Endothelial cell of umbilical vein (primary cell): ENCODE measurements around the gene PCYT1B. TPM values are rescaled to one million over a fixed set of nuclear protein-coding genes. Genes with fewer than 3 reads are reported as not detected.

Experiments
- BruUV-seq: library from RNA; stranded (reverse); fragments of 400-500 nt; replicated peaks from 2 replicates; lab custom pipeline; 2021; lab: Mats Ljungman, UMichigan
- CTCF ChIA-PET: fragments of 300-600, 350-600 bp; sonication (Branson Sonifier 250); formaldehyde crosslinking; loops from one replicate; lab custom pipeline; 2021; ENCODE audit warnings: antibody characterized with exemption, inconsistent platforms; lab: Charles Lee
- POLR2A ChIA-PET: fragments of 300-600, 350-600 bp; sonication (Branson Sonifier 250); formaldehyde crosslinking; loops from one replicate; lab custom pipeline; 2021; ENCODE audit warnings: antibody characterized with exemption, inconsistent platforms; lab: Charles Lee
- DNase-seq: peaks from one replicate; pipeline ENCODE4 v3.0.0-alpha.2; 2011; ENCODE audit warnings: low read depth, low spot score
- FAIRE-seq: peaks from 2 replicates; lab custom pipeline; 2011; peaks lifted over from hg19 to GRCh38; lab: Jason Lieb, UNC
- H2AFZ ChIP-seq: 2 replicates; pipeline ENCODE4 v1.6.0; 2012; ENCODE audit warnings: low read depth, low read length, control low read depth, inconsistent platforms
- H3K27ac ChIP-seq: 2 replicates; pipeline ENCODE4 v1.5.1; 2011; ENCODE audit warnings: low read depth, mild to moderate bottlenecking, control low read depth, low read length, moderate library complexity; ENCODE audit not compliant: insufficient read depth
- H3K27me3 ChIP-seq, 2 experiments: 2 replicates each; pipeline versions ENCODE4 v1.6.0 to v1.6.1; 2011; ENCODE audit warnings: low read length in 2 of 2, mixed read lengths in 1 of 2; ENCODE audit not compliant: control insufficient read depth in 2 of 2, insufficient read depth in 2 of 2
- H3K36me3 ChIP-seq, 2 experiments: 2 replicates in 1 of 2; 3 replicates in 1 of 2; pipeline ENCODE4 v1.5.1; 2011; ENCODE audit warnings: low read length in 2 of 2, mild to moderate bottlenecking in 1 of 2, moderate library complexity in 1 of 2; ENCODE audit not compliant: control insufficient read depth in 2 of 2, insufficient read depth in 2 of 2; ENCODE audit errors: extremely low read depth in 1 of 2
- H3K4me1 ChIP-seq: 3 replicates; pipeline ENCODE4 v1.5.1; 2011; ENCODE audit warnings: mild to moderate bottlenecking, low read length; ENCODE audit not compliant: control insufficient read depth, insufficient read depth; ENCODE audit errors: extremely low read depth
- H3K4me2 ChIP-seq: 2 replicates; pipeline ENCODE4 v1.6.1; 2011; ENCODE audit warnings: low read length, control low read depth, mixed read lengths; ENCODE audit not compliant: insufficient read depth
- H3K4me3 ChIP-seq, 3 experiments: fragments of 200-600 bp in 1 of 3; sonication (generic), shearing (Covaris generic) in 1 of 3; replicated peaks in 1 of 3; 2 replicates each; pipeline ENCODE4 v1.5.1; 2011 to 2016; ENCODE audit warnings: control low read depth in 3 of 3, low read length in 3 of 3, mild to moderate bottlenecking in 2 of 3, inconsistent platforms in 1 of 3, low read depth in 1 of 3, moderate library complexity in 1 of 3; ENCODE audit not compliant: insufficient read depth in 1 of 3
- H3K79me2 ChIP-seq: 2 replicates; pipeline ENCODE4 v1.6.0; 2012; ENCODE audit warnings: low read length, inconsistent platforms; ENCODE audit not compliant: control insufficient read depth, insufficient read depth
- H3K9ac ChIP-seq: replicated peaks from 2 replicates; pipeline ENCODE3; 2011; ENCODE audit warnings: low read length, control low read depth; ENCODE audit not compliant: insufficient read depth; ENCODE audit errors: extremely low read depth
- H3K9me1 ChIP-seq: replicated peaks from 3 replicates; pipeline ENCODE4 v1.6.0; 2011; ENCODE audit warnings: mild to moderate bottlenecking, low read length; ENCODE audit not compliant: control insufficient read depth, insufficient read depth; ENCODE audit errors: extremely low read depth
- H3K9me3 ChIP-seq: replicated peaks from 2 replicates; pipeline ENCODE4 v1.5.1; 2012; ENCODE audit warnings: low read length, inconsistent platforms; ENCODE audit not compliant: control insufficient read depth, insufficient read depth
- H4K20me1 ChIP-seq: replicated peaks from 2 replicates; pipeline ENCODE3; 2011; ENCODE audit warnings: mild to moderate bottlenecking, low read length; ENCODE audit not compliant: control insufficient read depth, insufficient read depth; ENCODE audit errors: extremely low read depth
- EZH2 ChIP-seq: IDR thresholded peaks from 2 replicates; pipeline ENCODE4 v1.6.1; 2012; ENCODE audit warnings: borderline replicate concordance, low read depth, mild to moderate bottlenecking, moderate library complexity, low read length, inconsistent platforms; ENCODE audit not compliant: severe bottlenecking
- FOS ChIP-seq: IDR thresholded peaks from 2 replicates; pipeline ENCODE4 v1.6.1; 2011; ENCODE audit warnings: mild to moderate bottlenecking, low read length, moderate library complexity, borderline replicate concordance; ENCODE audit not compliant: insufficient read depth
- GATA2 ChIP-seq: IDR thresholded peaks from 2 replicates; pipeline ENCODE4 v1.7.0; 2011; ENCODE audit warnings: low read depth, mild to moderate bottlenecking, moderate library complexity, mixed read lengths, low read length; ENCODE audit not compliant: insufficient read length, insufficient read depth
- JUN ChIP-seq: IDR thresholded peaks from 2 replicates; pipeline ENCODE4 v1.6.1; 2011; ENCODE audit warnings: borderline replicate concordance, low read depth; ENCODE audit not compliant: insufficient read length, insufficient read depth
- MAX ChIP-seq: IDR thresholded peaks from 2 replicates; pipeline ENCODE4 v1.6.1; 2011; ENCODE audit not compliant: insufficient read depth, insufficient read length
- MYC ChIP-seq: IDR thresholded peaks from one replicate; pipeline ENCODE4 v1.6.1; 2011; ENCODE audit warnings: mild to moderate bottlenecking, low read depth, low read length
- POLR2A ChIP-seq: IDR thresholded peaks from 2 replicates; pipeline ENCODE4 v1.6.1; 2012; ENCODE audit warnings: low read depth, mild to moderate bottlenecking, control low read depth, low read length
- POLR2AphosphoS5 ChIP-seq: IDR thresholded peaks from 2 replicates; pipeline ENCODE4 v1.6.1; 2012; ENCODE audit warnings: low read depth, mild to moderate bottlenecking, control low read depth, low read length, moderate library complexity; ENCODE audit not compliant: insufficient read depth
- dilution Hi-C: fragments of 300-500 bp; cut with MboI; formaldehyde crosslinking; loops from one replicate; pipeline ENCODE4 v1.15.0; 2019; ENCODE audit warnings: low sequenced_read_pairs; ENCODE audit not compliant: extremely low pct_ligation_motif_present
- intact Hi-C: fragments of 100-400 bp; cut with micrococcal nuclease; formaldehyde crosslinking; loops from one replicate; pipeline ENCODE4 v1.10.0; 2022
- polyA plus RNA-seq, 4 experiments: library from polyadenylated mRNA; depleted of rRNA in 3 of 4; stranded (reverse) in 3 of 4; unstranded in 1 of 4; fragments of >200 nt; gene quantifications; 2 replicates each; pipeline versions ENCODE4 v1.2.1 to v1.2.3, GENCODE V29; 2011 to 2012; ENCODE audit warnings: missing spikeins in 1 of 4
- total RNA-seq: library from RNA; stranded (reverse); gene quantifications from 2 replicates; pipeline ENCODE4 v1.2.3, GENCODE V29; 2021
- TF ChIP-seq, protein P1 (sequence below), 2 donors: IDR thresholded peaks; 1 replicate in 1 of 2; 2 replicates in 1 of 2; pipeline ENCODE4 v1.5.1; 2011; ENCODE audit warnings: low read length in 2 of 2, mild to moderate bottlenecking in 2 of 2, moderate library complexity in 2 of 2, control low read depth in 1 of 2, inconsistent platforms in 1 of 2, low read depth in 1 of 2; ENCODE audit not compliant: insufficient read depth in 1 of 2; ENCODE audit errors: extremely low read depth in 1 of 2

Gene PCYT1B
- total and polyA plus RNA-seq, 2 donors (not counting 3 experiments of a cell fraction or from before 2014, with no cell fraction given): 0.33 to 1.3 TPM

GRCh38 chrX:24662352-24662751, 15.2 kb upstream of the PCYT1B start:
- FAIRE-seq (no peak), DNase-seq (no peak)
- Histone ChIP-seq H3K9me3 (no peaks in the 10 kb centered on the region), H4K20me1 (no peaks in the 10 kb centered on the region), H3K27ac (no peak overlapping the region), H3K4me1 (no peaks in the 10 kb centered on the region), H3K36me3 (no peaks in the 10 kb centered on the region), H3K4me2 (no peak overlapping the region), H3K79me2 (no peaks in the 10 kb centered on the region), H3K9ac (no peak overlapping the region), H2AFZ (no peak overlapping the region), H3K9me1 (no peaks in the 10 kb centered on the region), H3K27me3 (no peaks in the 10 kb centered on the region), H3K4me3 (no peak overlapping the region)
- no TSS peak for BruUV-seq
- dilution Hi-C loops: no loop called here
- ChIA-PET CTCF (interaction anchor here (0.9 kb wide), 1 partner anchor 403 kb away, joined by 4 read pairs; no protein-coding TSS in a partner anchor), POLR2A (no interaction called here)
- intact Hi-C loops: no loop called here
- TF ChIP-seq FOS (no peak), MYC (no peak), MAX (no peak), GATA2 (no peak), POLR2A (no peak), JUN (no peak), EZH2 (no peak), POLR2AphosphoS5 (no peak)
- TF ChIP-seq, protein P1, sequence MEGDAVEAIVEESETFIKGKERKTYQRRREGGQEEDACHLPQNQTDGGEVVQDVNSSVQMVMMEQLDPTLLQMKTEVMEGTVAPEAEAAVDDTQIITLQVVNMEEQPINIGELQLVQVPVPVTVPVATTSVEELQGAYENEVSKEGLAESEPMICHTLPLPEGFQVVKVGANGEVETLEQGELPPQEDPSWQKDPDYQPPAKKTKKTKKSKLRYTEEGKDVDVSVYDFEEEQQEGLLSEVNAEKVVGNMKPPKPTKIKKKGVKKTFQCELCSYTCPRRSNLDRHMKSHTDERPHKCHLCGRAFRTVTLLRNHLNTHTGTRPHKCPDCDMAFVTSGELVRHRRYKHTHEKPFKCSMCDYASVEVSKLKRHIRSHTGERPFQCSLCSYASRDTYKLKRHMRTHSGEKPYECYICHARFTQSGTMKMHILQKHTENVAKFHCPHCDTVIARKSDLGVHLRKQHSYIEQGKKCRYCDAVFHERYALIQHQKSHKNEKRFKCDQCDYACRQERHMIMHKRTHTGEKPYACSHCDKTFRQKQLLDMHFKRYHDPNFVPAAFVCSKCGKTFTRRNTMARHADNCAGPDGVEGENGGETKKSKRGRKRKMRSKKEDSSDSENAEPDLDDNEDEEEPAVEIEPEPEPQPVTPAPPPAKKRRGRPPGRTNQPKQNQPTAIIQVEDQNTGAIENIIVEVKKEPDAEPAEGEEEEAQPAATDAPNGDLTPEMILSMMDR (IDR thresholded peaks at IDR 0.05; ENCODE audit: extremely low read depth in 1 of 2, insufficient read depth in 1 of 2, low read depth in 1 of 2, low read length in 2 of 2): no peak
